Amniotic epithelial cell (primary cell): Measurements from ENCODE around the gene PTPRQ.
A peak's percentile ranks its signal among the peaks of the same experiment; 100 is the strongest.

ENCODE experiments used
- DNase-seq: peaks from one replicate; pipeline ENCODE4 v3.0.0-alpha.2; 2010; ENCODE audit warnings: low read depth

Gene PTPRQ

GRCh38 chr12:80565271-80565670 is 121.2 kb downstream of the PTPRQ start:
- peak; percentile 69 for DNase-seq

- peak; percentile 84 for DNase-seq
These were observed 123.4 kb downstream of the PTPRQ start for GRCh38 chr12:80567401-80567800.

GRCh38 chr12:80576641-80577418 is 132.8 kb downstream of the PTPRQ start:
- DNase-seq, result peak; percentile 31

GRCh38 chr12:80580254-80580653 is 136.2 kb downstream of the PTPRQ start:
- peak; percentile 92 for DNase-seq

GRCh38 chr12:80581783-80582182 is 137.7 kb downstream of the PTPRQ start:
- no peak for DNase-seq

- no peak for DNase-seq
These were observed 138.4 kb downstream of the PTPRQ start for GRCh38 chr12:80582431-80582830.

- DNase-seq, result no peak
These were observed 145.0 kb downstream of the PTPRQ start for GRCh38 chr12:80589077-80589476.

GRCh38 chr12:80590085-80590484 is 146.1 kb downstream of the PTPRQ start:
- peak; percentile 74 for DNase-seq

GRCh38 chr12:80593766-80594165 is 149.7 kb downstream of the PTPRQ start:
- peak; percentile 73 for DNase-seq

- DNase-seq, result no peak
These were observed 152.5 kb downstream of the PTPRQ start for GRCh38 chr12:80596509-80596908.

GRCh38 chr12:80598004-80598606 is 154.1 kb downstream of the PTPRQ start:
- peak; percentile 59 for DNase-seq

- no peak for DNase-seq
These were observed 158.4 kb downstream of the PTPRQ start for GRCh38 chr12:80602455-80602854.

GRCh38 chr12:80607361-80608135 is 163.5 kb downstream of the PTPRQ start:
- no peak for DNase-seq

GRCh38 chr12:80617733-80618132 is 173.7 kb downstream of the PTPRQ start:
- DNase-seq, result no peak

- DNase-seq, result no peak
These were observed 176.2 kb downstream of the PTPRQ start for GRCh38 chr12:80620281-80620680.

GRCh38 chr12:80622271-80622670 is 178.2 kb downstream of the PTPRQ start:
- peak; percentile 24 for DNase-seq

GRCh38 chr12:80625051-80625450 is 181.0 kb downstream of the PTPRQ start:
- peak; percentile 39 for DNase-seq

- no peak for DNase-seq
These were observed 181.9 kb downstream of the PTPRQ start for GRCh38 chr12:80625901-80626300.

- DNase-seq, result peak; percentile 97
These were observed 183.7 kb downstream of the PTPRQ start for GRCh38 chr12:80627782-80628181.

- no peak for DNase-seq
These were observed 188.8 kb downstream of the PTPRQ start for GRCh38 chr12:80632835-80633234.

- DNase-seq, result no peak
These were observed 190.9 kb downstream of the PTPRQ start for GRCh38 chr12:80634903-80635302.

GRCh38 chr12:80636832-80637231 is 192.8 kb downstream of the PTPRQ start:
- DNase-seq, result no peak

GRCh38 chr12:80641936-80642335 is 197.9 kb downstream of the PTPRQ start:
- DNase-seq, result no peak
